Astrocyte of the cerebellum (primary cell): ENCODE data around the gene FER.

Experiments
- DNase-seq: peaks from one replicate; pipeline ENCODE4 v3.0.0-alpha.2; 2011; ENCODE audit warnings: low read depth
- H3K4me3 ChIP-seq: 2 replicates; pipeline ENCODE4 v1.5.1; 2011; ENCODE audit warnings: mild to moderate bottlenecking, low read depth, low read length, moderate library complexity
- CTCF ChIP-seq: IDR thresholded peaks from 2 replicates; pipeline ENCODE4 v1.5.1; 2012; ENCODE audit warnings: low read length, low read depth, moderate library complexity, mild to moderate bottlenecking; ENCODE audit errors: missing control alignments
- in situ Hi-C: cut with HindIII; loops from 2 replicates; pipeline ENCODE4 v1.10.0; 2017; ENCODE audit warnings: low sequenced_read_pairs

FER gene

DNA sequence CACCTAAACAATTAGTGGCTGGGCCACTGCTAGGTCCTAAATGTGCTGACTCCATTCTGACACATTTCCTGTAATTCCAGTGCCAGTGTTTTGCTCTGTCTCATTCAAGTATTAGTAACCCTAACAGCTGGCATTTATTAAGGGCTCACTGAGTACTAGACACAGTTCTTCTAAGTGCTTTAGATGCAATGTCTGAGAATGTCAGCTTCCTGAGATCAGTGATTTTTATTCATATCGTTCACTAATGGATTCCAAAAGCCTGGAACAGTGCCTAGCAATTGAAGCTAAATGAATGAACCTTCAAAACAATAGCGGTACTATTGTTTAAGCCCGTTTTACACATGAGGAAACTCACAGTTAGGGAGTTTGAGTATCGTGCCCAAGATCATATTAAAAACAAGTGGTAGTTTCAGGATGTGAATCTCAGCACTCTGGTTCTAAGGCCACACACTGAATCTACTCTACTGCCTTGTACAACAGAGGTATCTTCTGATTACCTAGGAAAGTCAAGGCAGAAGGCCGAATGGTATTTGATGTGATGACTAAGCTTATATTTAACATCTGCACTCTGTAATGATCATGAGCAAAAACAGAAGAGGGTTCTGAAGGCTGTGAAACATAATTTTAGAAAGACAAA, 358.1 kb downstream of the FER start:
- in situ Hi-C loops = no loop called here
- DNase-seq = peak; percentile 72
- H3K4me3 ChIP-seq = no peak overlapping the region
- no peak for TF ChIP-seq CTCF

GRCh38 chr5:109111680-109112079, 364.0 kb downstream of the FER start:
- no peak for TF ChIP-seq CTCF
- DNase-seq = no peak
- in situ Hi-C loops = no loop called here
- no peak overlapping the region for H3K4me3 ChIP-seq

DNA sequence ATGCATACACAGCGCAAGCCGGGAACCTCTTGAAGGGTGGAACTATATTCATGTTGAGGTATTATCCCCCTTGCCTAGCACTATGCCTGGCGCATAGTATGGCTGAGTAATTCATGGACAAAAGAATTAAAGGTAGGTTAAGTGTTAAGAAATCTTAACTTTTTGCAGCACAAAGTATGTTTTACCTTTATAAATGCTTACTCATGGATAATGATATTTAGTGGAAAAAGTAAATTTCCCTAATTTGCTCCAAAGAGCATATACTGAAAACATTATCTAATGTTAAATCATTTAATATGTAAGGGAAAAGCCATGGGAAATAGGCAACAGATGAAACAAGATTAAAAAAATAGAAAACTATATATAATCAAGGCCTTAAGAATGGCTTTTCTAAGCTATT, 365.9 kb downstream of the FER start:
- no peak overlapping the region for H3K4me3 ChIP-seq
- in situ Hi-C loops = no loop called here
- no peak for DNase-seq
- no peak for TF ChIP-seq CTCF

- in situ Hi-C loops = no loop called here
- H3K4me3 ChIP-seq = no peak overlapping the region
- no peak for TF ChIP-seq CTCF
- DNase-seq = no peak
Observed at GRCh38 chr5:109121225-109121624, 373.5 kb downstream of the FER start.

DNA sequence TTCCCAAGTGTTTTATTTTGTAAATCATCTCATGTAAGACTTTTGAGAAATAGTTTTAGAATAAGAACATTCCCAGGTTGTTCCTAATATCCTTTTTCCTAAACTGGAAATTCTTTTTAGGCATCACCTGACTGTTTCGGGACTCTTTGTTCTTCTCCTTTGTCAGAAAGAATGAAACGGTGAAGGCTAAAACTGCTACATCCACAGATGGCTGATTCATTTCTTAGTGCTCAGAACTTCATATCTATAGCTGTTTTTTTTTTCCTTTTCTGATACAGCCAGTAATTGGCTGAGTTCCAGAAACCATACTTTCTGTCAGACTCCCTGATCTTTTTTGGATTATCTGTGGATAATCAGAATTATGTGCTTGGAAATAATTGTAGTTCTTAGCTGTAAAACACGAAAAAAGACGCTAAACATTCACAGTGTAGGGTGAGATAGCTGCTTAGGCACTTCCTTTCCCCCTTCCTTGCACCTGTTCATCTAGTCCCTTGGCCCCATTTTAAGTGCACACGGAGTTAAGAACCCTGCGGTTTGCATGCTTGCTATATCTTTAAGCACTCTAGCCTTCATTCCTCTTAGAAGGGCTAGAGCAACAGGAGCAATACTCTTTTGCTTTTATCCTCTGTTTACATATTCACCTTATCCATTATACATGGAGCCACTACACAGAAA, 378.2 kb downstream of the FER start:
- no peak overlapping the region for H3K4me3 ChIP-seq
- in situ Hi-C loops = no loop called here
- TF ChIP-seq CTCF = no peak
- no peak for DNase-seq

- DNase-seq = no peak
- no peak for TF ChIP-seq CTCF
- no peak overlapping the region for H3K4me3 ChIP-seq
- in situ Hi-C loops = no loop called here
Observed at GRCh38 chr5:109126481-109126880, 378.8 kb downstream of the FER start.
